GM12878 (cell line): ENCODE measurements around the gene TMCO1.
"Not testable (repeated sequence)": the region's sequence is repeated elsewhere in the genome, so short reads cannot be mapped to it uniquely, and the experiment has no call there.

ENCODE experiments used
- ETV6 ChIP-seq, 2 experiments: fragments of 450-650 bp in 1 of 2; IDR thresholded peaks in 1 of 2; conservative IDR thresholded peaks in 1 of 2; 2 replicates each; pipeline ENCODE4 v1.6.1; 2014; ENCODE audit warnings: antibody characterized with exemption in 1 of 2, borderline replicate concordance in 1 of 2, low read depth in 1 of 2, mild to moderate bottlenecking in 1 of 2, moderate library complexity in 1 of 2
- NFIC ChIP-seq: IDR thresholded peaks from 2 replicates; pipeline ENCODE4 v1.6.1; 2012; ENCODE audit warnings: low read depth, mild to moderate bottlenecking, inconsistent platforms, low read length, moderate library complexity
- NR2C1 ChIP-seq: fragments of 450-650 bp; IDR thresholded peaks from 2 replicates; pipeline ENCODE4 v1.6.1; 2017; ENCODE audit warnings: antibody characterized with exemption, mild to moderate bottlenecking, moderate library complexity
- POLR2A ChIP-seq: IDR thresholded peaks from 2 replicates; pipeline ENCODE4 v1.6.1; 2011; ENCODE audit warnings: low read depth, mild to moderate bottlenecking, low read length
- TARDBP ChIP-seq: IDR thresholded peaks from 2 replicates; pipeline ENCODE4 v1.6.1; 2016; ENCODE audit warnings: borderline replicate concordance
- YY1 ChIP-seq: IDR thresholded peaks from 2 replicates; pipeline ENCODE4 v1.6.1; 2011; ENCODE audit warnings: low read depth, mild to moderate bottlenecking, low read length
- ZNF207 ChIP-seq: fragments of 450-650 bp; IDR thresholded peaks from 2 replicates; pipeline ENCODE4 v1.6.1; 2014; ENCODE audit warnings: antibody characterized with exemption, mild to moderate bottlenecking, borderline replicate concordance
- TF ChIP-seq, protein P1 (sequence below), 3 experiments: IDR thresholded peaks in 2 of 3; conservative IDR thresholded peaks in 1 of 3; 2 replicates each; pipeline ENCODE4 v1.5.1; 2011; ENCODE audit warnings: low read depth in 3 of 3, low read length in 3 of 3, mild to moderate bottlenecking in 3 of 3, control low read depth in 2 of 3, moderate library complexity in 2 of 3, inconsistent platforms in 1 of 3, mixed read lengths in 1 of 3; ENCODE audit not compliant: control insufficient read depth in 2 of 3, insufficient read depth in 1 of 3; ENCODE audit errors: extremely low read depth in 1 of 3
- TF ChIP-seq, protein P2 (sequence below): IDR thresholded peaks from 2 replicates; pipeline ENCODE4 v1.6.1; 2012; ENCODE audit warnings: low read length, inconsistent platforms

DNA sequence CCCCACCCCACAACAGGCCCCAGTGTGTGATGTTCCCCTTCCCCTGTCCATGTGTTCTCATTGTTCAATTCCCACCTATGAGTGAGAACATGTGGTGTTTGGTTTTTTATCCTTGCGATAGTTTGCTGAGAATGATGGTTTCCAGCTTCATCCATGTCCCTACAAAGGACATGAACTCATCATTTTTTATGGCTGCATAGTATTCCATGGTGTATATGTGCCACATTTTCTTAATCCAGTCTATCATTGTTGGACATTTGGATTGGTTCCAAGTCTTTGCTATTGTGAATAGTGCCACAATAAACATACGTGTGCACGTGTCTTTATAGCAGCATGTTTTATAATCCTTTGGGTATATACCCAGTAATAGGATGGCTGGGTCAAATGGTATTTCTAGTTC is 9.5 kb upstream of the TMCO1 start:
- TF ChIP-seq NR2C1; YY1; POLR2A; ETV6 (conservative IDR thresholded peaks at IDR 0.05 in 1 of 2, IDR thresholded peaks at IDR 0.05 in 1 of 2; ENCODE audit: borderline replicate concordance in 1 of 2, low read depth in 1 of 2); ZNF207; TARDBP; NFIC: not testable (repeated sequence)
- TF ChIP-seq, protein P1, sequence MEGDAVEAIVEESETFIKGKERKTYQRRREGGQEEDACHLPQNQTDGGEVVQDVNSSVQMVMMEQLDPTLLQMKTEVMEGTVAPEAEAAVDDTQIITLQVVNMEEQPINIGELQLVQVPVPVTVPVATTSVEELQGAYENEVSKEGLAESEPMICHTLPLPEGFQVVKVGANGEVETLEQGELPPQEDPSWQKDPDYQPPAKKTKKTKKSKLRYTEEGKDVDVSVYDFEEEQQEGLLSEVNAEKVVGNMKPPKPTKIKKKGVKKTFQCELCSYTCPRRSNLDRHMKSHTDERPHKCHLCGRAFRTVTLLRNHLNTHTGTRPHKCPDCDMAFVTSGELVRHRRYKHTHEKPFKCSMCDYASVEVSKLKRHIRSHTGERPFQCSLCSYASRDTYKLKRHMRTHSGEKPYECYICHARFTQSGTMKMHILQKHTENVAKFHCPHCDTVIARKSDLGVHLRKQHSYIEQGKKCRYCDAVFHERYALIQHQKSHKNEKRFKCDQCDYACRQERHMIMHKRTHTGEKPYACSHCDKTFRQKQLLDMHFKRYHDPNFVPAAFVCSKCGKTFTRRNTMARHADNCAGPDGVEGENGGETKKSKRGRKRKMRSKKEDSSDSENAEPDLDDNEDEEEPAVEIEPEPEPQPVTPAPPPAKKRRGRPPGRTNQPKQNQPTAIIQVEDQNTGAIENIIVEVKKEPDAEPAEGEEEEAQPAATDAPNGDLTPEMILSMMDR (IDR thresholded peaks at IDR 0.05 in 2 of 3, conservative IDR thresholded peaks at IDR 0.05 in 1 of 3; ENCODE audit: control insufficient read depth in 2 of 3, extremely low read depth in 1 of 3, insufficient read depth in 1 of 3, low read depth in 3 of 3, low read length in 3 of 3): not testable (repeated sequence)
- TF ChIP-seq, protein P2, sequence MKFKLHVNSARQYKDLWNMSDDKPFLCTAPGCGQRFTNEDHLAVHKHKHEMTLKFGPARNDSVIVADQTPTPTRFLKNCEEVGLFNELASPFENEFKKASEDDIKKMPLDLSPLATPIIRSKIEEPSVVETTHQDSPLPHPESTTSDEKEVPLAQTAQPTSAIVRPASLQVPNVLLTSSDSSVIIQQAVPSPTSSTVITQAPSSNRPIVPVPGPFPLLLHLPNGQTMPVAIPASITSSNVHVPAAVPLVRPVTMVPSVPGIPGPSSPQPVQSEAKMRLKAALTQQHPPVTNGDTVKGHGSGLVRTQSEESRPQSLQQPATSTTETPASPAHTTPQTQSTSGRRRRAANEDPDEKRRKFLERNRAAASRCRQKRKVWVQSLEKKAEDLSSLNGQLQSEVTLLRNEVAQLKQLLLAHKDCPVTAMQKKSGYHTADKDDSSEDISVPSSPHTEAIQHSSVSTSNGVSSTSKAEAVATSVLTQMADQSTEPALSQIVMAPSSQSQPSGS: not testable (repeated sequence)
